Dermis blood vessel endothelial cell (primary cell): ENCODE results near the gene TMEM17. TPM values are rescaled to one million over a fixed set of nuclear protein-coding genes. Genes with fewer than 3 reads are reported as not detected.

Experiments used
- DNase-seq: peaks from one replicate; pipeline ENCODE4 v3.0.0; 2010
- total RNA-seq: library from RNA; depleted of rRNA; stranded (reverse); fragments of >200 nt; gene quantifications from 2 replicates; pipeline ENCODE4 v1.2.3, GENCODE V29; 2014

Gene TMEM17
- total RNA-seq, 1 donor from 2014 or later, result 0.51 TPM

DNA sequence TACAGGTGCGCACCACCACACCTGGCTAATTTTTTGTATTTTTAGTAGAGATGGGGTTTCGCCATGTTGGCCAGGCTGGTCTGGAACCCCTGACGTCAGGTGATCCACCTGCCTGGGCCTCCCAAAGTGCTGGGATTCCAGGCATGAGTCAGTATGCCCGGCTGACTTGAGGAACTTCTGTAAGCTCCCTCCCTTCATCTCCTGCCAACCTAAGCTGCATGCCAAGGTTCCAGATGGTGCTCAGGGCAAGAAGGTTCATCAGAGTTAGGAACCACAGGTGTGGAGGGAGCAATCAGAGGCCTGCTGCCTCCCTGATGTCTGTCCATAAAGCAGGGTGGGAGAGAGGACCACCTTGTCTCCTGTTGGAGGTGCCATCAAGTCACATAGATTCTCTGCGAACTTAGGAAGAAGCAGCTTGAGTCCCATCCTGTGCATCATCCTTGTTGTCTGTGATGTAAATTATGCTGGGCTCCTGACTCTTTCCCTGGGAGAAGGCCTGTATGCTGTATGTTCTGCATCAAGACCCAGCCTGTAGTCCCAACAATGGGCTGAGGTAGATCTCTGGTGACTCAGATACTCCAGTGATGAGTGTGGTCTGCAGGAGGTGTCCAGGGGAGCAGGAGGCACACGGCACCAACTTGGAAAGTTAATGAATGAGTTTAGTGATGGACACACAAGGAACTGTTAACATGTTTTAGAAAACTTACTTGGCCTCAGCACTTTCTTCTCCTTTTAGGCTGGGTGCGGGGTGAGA, 53.1 kb downstream of the TMEM17 start:
- DNase-seq, result no peak

DNA sequence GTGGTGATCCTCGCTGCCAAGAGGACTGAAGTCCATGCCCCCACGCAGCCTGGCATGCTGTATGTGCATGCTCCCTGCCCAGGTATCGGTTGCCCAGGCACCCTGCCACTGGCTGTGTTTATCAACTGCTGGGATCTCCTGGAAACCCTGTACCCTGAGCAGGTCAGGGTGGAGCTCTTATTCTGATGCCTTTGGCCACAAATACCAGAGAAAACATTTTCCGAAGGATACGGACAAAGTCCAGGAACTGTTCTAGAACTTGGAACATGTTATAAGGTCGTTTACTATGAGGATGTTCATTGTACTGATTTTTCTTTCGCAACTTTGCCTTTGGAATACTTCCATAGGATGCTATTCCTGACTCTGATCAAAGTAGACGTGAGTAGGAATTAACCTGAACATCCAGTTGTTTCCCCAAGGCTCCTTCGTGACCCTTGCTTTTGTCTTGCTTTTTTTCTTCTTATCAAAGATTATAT, 55.2 kb downstream of the TMEM17 start:
- DNase-seq, result no peak

Other genes starting within 250 kb of the TMEM17 start
- 33.0 and 35.4 TPM in 2 replicates for gene EHBP1, start 199.5 kb upstream of the TMEM17 start, total RNA-seq